HG03460 (cell line): ENCODE data around the gene SHISA6.

Source experiments
- ATAC-seq: cut with Tn5 transposase; IDR thresholded peaks from one replicate; pipeline ENCODE4 v1.9.1; 2021; ENCODE audit not compliant: unreplicated experiment

SHISA6 gene

GRCh38 chr17:11511696-11512095 is 270.7 kb downstream of the SHISA6 start:
- ATAC-seq: no peak

- no peak for ATAC-seq
These were observed 273.6 kb downstream of the SHISA6 start for GRCh38 chr17:11514565-11514964.

GRCh38 chr17:11514981-11515680 is 274.1 kb downstream of the SHISA6 start:
- ATAC-seq: no peak

GRCh38 chr17:11515901-11516300 is 274.9 kb downstream of the SHISA6 start:
- no peak for ATAC-seq

GRCh38 chr17:11535231-11535630 is 294.2 kb downstream of the SHISA6 start:
- no peak for ATAC-seq

GRCh38 chr17:11538366-11538765 is 297.4 kb downstream of the SHISA6 start:
- ATAC-seq: no peak

- no peak for ATAC-seq
These were observed 298.6 kb downstream of the SHISA6 start for GRCh38 chr17:11539637-11540036.

- ATAC-seq: no peak
These were observed 304.0 kb downstream of the SHISA6 start for GRCh38 chr17:11545002-11545401.

GRCh38 chr17:11545696-11546095 is 304.7 kb downstream of the SHISA6 start:
- ATAC-seq: no peak

GRCh38 chr17:11547853-11548252 is 306.8 kb downstream of the SHISA6 start:
- ATAC-seq: no peak

GRCh38 chr17:11548398-11548797 is 307.4 kb downstream of the SHISA6 start:
- no peak for ATAC-seq

GRCh38 chr17:11550431-11550830 is 309.4 kb downstream of the SHISA6 start:
- no peak for ATAC-seq

- ATAC-seq: no peak
These were observed 310.4 kb downstream of the SHISA6 start for GRCh38 chr17:11551442-11551841.

GRCh38 chr17:11553135-11553534 is 312.1 kb downstream of the SHISA6 start:
- no peak for ATAC-seq

- no peak for ATAC-seq
These were observed 313.0 kb downstream of the SHISA6 start for GRCh38 chr17:11554042-11554441.

GRCh38 chr17:11554542-11554941 is 313.5 kb downstream of the SHISA6 start:
- ATAC-seq: no peak

GRCh38 chr17:11555530-11555929 is 314.5 kb downstream of the SHISA6 start:
- no peak for ATAC-seq

- ATAC-seq: no peak
These were observed 316.9 kb downstream of the SHISA6 start for GRCh38 chr17:11557727-11558452.

GRCh38 chr17:11558681-11559234 is 317.7 kb downstream of the SHISA6 start:
- ATAC-seq: no peak

GRCh38 chr17:11559601-11560000 is 318.6 kb downstream of the SHISA6 start:
- no peak for ATAC-seq

- no peak for ATAC-seq
These were observed 320.3 kb downstream of the SHISA6 start for GRCh38 chr17:11561281-11561680.

- no peak for ATAC-seq
These were observed 320.7 kb downstream of the SHISA6 start for GRCh38 chr17:11561702-11562101.
